GM12878 (cell line): ENCODE data around the gene SERPINE1. TPM values are rescaled to one million over a fixed set of nuclear protein-coding genes. Genes with fewer than 3 reads are reported as not detected.

Experiments
- ATAC-seq: fragments of 200-7000 bp; cut with Tn5 transposase; 3 replicates; pipeline ENCODE4 v1.9.1; 2020; ENCODE audit warnings: mild to moderate bottlenecking, moderate library complexity
- BruUV-seq: library from RNA; stranded (reverse); fragments of 400-500 nt; replicated peaks from 2 replicates; lab custom pipeline; 2021; lab: Mats Ljungman, UMichigan
- CTCF ChIA-PET: fragments of 300-600 bp; sonication (Branson Sonifier 250); formaldehyde crosslinking; extraction: SDS; loops from one replicate; lab custom pipeline; 2021; ENCODE audit warnings: inconsistent platforms; lab: Yijun Ruan, JAX
- POLR2A ChIA-PET: fragments of 350-600 bp; formaldehyde crosslinking; extraction: SDS; loops from one replicate; lab custom pipeline; 2021; ENCODE audit warnings: inconsistent platforms; lab: Charles Lee
- RAD21 ChIA-PET: fragments of 300-600 bp; sonication (Branson Sonifier 250); formaldehyde crosslinking; loops from one replicate; lab custom pipeline; 2023; ENCODE audit warnings: antibody characterized with exemption; ENCODE audit not compliant: unreplicated experiment; lab: Charles Lee
- SMC1A ChIA-PET: fragments of 300-600 bp; sonication (Branson Sonifier 250); formaldehyde crosslinking; loops from one replicate; lab custom pipeline; 2023; ENCODE audit not compliant: unreplicated experiment, uncharacterized antibody; lab: Charles Lee
- DNase-seq: peaks from one replicate; pipeline ENCODE4 v3.0.0-alpha.2; 2011; ENCODE audit warnings: low read depth, low spot score
- FAIRE-seq: peaks from 3 replicates; lab custom pipeline; 2011; peaks lifted over from hg19 to GRCh38; lab: Jason Lieb, UNC
- H2AFZ ChIP-seq: 2 replicates; pipeline ENCODE4 v1.6.0; 2011; ENCODE audit warnings: low read depth, low read length, control low read depth; ENCODE audit not compliant: control insufficient read depth
- H3K27ac ChIP-seq: 2 replicates; pipeline ENCODE4 v1.5.1; 2011; ENCODE audit warnings: control low read depth; ENCODE audit not compliant: control insufficient read depth, insufficient read depth
- H3K27me3 ChIP-seq, 2 experiments: replicated peaks in 1 of 2; 2 replicates each; pipeline versions ENCODE4 v1.6.0 to v1.6.1; 2011; ENCODE audit warnings: low read length in 1 of 2; ENCODE audit not compliant: control insufficient read depth in 2 of 2, insufficient read depth in 2 of 2
- H3K36me3 ChIP-seq, 2 experiments: 2 replicates each; pipeline ENCODE4 v1.5.1; 2011; ENCODE audit warnings: low read length in 1 of 2; ENCODE audit not compliant: control insufficient read depth in 2 of 2, insufficient read depth in 2 of 2
- H3K4me1 ChIP-seq: 2 replicates; pipeline ENCODE4 v1.6.1; 2011; ENCODE audit warnings: mild to moderate bottlenecking, low read length, moderate library complexity, mixed read lengths; ENCODE audit not compliant: control insufficient read depth, insufficient read depth
- H3K4me2 ChIP-seq: 2 replicates; pipeline ENCODE4 v1.6.0; 2011; ENCODE audit warnings: control low read depth; ENCODE audit not compliant: control insufficient read depth, insufficient read depth
- H3K4me3 ChIP-seq: fragments of 200-600 bp; sonication (generic); 2 replicates; pipeline ENCODE4 v1.5.1; 2016
- H3K79me2 ChIP-seq: 2 replicates; pipeline ENCODE4 v1.6.0; 2011; ENCODE audit warnings: low read length; ENCODE audit not compliant: control insufficient read depth, insufficient read depth
- H3K9ac ChIP-seq: 2 replicates; pipeline ENCODE4 v1.8.0; 2011; ENCODE audit warnings: low read length, control low read depth, mixed read lengths; ENCODE audit not compliant: control insufficient read depth, insufficient read depth
- H3K9me3 ChIP-seq: replicated peaks from 3 replicates; pipeline ENCODE4 v1.5.1; 2011; ENCODE audit warnings: mild to moderate bottlenecking, low read length; ENCODE audit not compliant: control insufficient read depth, insufficient read depth
- H4K20me1 ChIP-seq: 2 replicates; pipeline ENCODE4 v1.6.0; 2011; ENCODE audit not compliant: control insufficient read depth, insufficient read depth
- CREB1 ChIP-seq: IDR thresholded peaks from 2 replicates; pipeline ENCODE4 v1.6.1; 2012; ENCODE audit warnings: low read depth, mild to moderate bottlenecking, inconsistent platforms
- IRF5 ChIP-seq: fragments of 450-650 bp; IDR thresholded peaks from 2 replicates; pipeline ENCODE4 v1.6.1; 2017; ENCODE audit warnings: borderline replicate concordance
- MTA2 ChIP-seq: fragments of 450-650 bp; IDR thresholded peaks from 2 replicates; pipeline ENCODE4 v1.6.1; 2016; ENCODE audit warnings: low read depth, mild to moderate bottlenecking, moderate library complexity
- NFYB ChIP-seq: IDR thresholded peaks from 2 replicates; pipeline ENCODE4 v1.6.1; 2011; ENCODE audit warnings: low read depth, mild to moderate bottlenecking, low read length, improper control_type of control experiment, moderate library complexity; ENCODE audit not compliant: insufficient read depth
- POLR2A ChIP-seq: IDR thresholded peaks from 2 replicates; pipeline ENCODE4 v1.6.1; 2011; ENCODE audit warnings: low read depth, mild to moderate bottlenecking, low read length
- STAT3 ChIP-seq: IDR thresholded peaks from 2 replicates; pipeline ENCODE4 v1.6.1; 2011; ENCODE audit warnings: low read depth, low read length, improper control_type of control experiment
- WGBS: methylation state at CpG from one replicate; pipeline ENCODE4 v1.1.6; 2016; ENCODE audit warnings: low lambda C conversion rate; ENCODE audit not compliant: insufficient replicate concordance, insufficient coverage; ENCODE audit errors: missing lambda C conversion rate; 5-methylcytosine and 5-hydroxymethylcytosine counted together
- in situ Hi-C: fragments of 300-500 bp; cut with MboI; formaldehyde crosslinking; loops from 9 replicates; pipeline ENCODE4 v1.14.3; 2018; ENCODE audit warnings: mixed read lengths
- intact Hi-C: fragments of 100-400 bp; cut with micrococcal nuclease; formaldehyde crosslinking; loops from one replicate; pipeline ENCODE4 v1.14.2; 2022; ENCODE audit not compliant: unreplicated experiment
- polyA plus RNA-seq, 11 experiments: library from polyadenylated mRNA; depleted of rRNA in 4 of 11; unstranded in 6 of 11; stranded (reverse) in 5 of 11; fragments of >200 nt; fragmentation: Nextera tagmentation in 4 of 11; fragmentation: Illumina TruSeq in 1 of 11; extraction: Ambion mirVana in 4 of 11; extraction: Trizol in 1 of 11; gene quantifications; 1 replicate in 1 of 11; 2 replicates in 10 of 11; pipeline versions ENCODE4 v1.2.1 to v1.2.3, GENCODE V29; 2011 to 2016; ENCODE audit warnings: inconsistent platforms in 2 of 11, missing spikeins in 2 of 11, low read depth in 1 of 11
- total RNA-seq, 4 experiments: library from RNA; depleted of rRNA in 3 of 4; stranded (reverse); fragments of >200 nt in 3 of 4; fragmentation: Illumina TruSeq in 1 of 4; extraction: Trizol in 1 of 4; gene quantifications; 2 replicates each; pipeline versions ENCODE4 v1.2.1 to v1.2.3, GENCODE V29; 2013 to 2021

SERPINE1 gene
- total and polyA plus RNA-seq, 10 of the 15 experiments (the other 5 are each of a cell fraction or from before 2014, with no cell fraction given): 0.20 to 2.4 (median 0.44) TPM

GRCh38 chr7:101151908-101152651 lies 25.2 kb downstream of the SERPINE1 start:
- peaks cover under 1% of the 10 kb centered on the region in 2 experiments; a peak in 2 of 4 replicates for H3K36me3 ChIP-seq
- no peak overlapping the region for H3K4me3 ChIP-seq
- FAIRE-seq (no peak), ATAC-seq (no peak), DNase-seq (no peak)
- BruUV-seq: no TSS peak
- no peak overlapping the region for H3K9ac ChIP-seq
- POLR2A ChIA-PET: interaction anchor here (0.5 to 0.6 kb wide), 2 partner anchors 9 to 31 kb away, joined by 4 to 5 read pairs; no protein-coding TSS in a partner anchor
- peaks cover 3% of the 10 kb centered on the region; the same call in 1 of the 2 replicates for H3K4me1 ChIP-seq
- SMC1A ChIA-PET: interaction anchor here (0.6 to 1.5 kb wide), 7 partner anchors 8 to 251 kb away, joined by 3 to 8 read pairs (median 3); no protein-coding TSS in a partner anchor
- intact Hi-C loops: no loop called here
- RAD21 ChIA-PET: interaction anchor here (1.0 to 3.8 kb wide), 2 partner anchors 8 to 131 kb away, joined by 3 to 18 read pairs; no protein-coding TSS in a partner anchor
- CTCF ChIA-PET: interaction anchor here (0.7 to 7.8 kb wide), 6 partner anchors 8 to 131 kb away, joined by 3 to 112 read pairs (median 6); partner anchors contain the start of gene FIS1
- H3K27me3 ChIP-seq: no peaks in the 10 kb centered on the region; a peak in 1 of 4 replicates
- H3K4me2 ChIP-seq: no peak overlapping the region
- TF ChIP-seq IRF5 (no peak), POLR2A (no peak), CREB1 (no peak), MTA2 (no peak), NFYB (no peak), STAT3 (no peak)
- in situ Hi-C loops: no loop called here
- no peaks in the 10 kb centered on the region for H3K9me3 ChIP-seq
- WGBS: 16% methylated on average over 2 of the region's 2 CpGs
- H3K79me2 ChIP-seq: peaks cover 9% of the 10 kb centered on the region
- H4K20me1 ChIP-seq: no peaks in the 10 kb centered on the region
- no peak overlapping the region for H2AFZ ChIP-seq
- H3K27ac ChIP-seq: no peak overlapping the region
